HT-29 (cell line): ENCODE data around the gene TTC7B. TPM values are rescaled to one million over a fixed set of nuclear protein-coding genes. Genes with fewer than 3 reads are reported as not detected.

Experiments
- DNase-seq: peaks from one replicate; pipeline ENCODE4 v3.0.0-alpha.2; 2015; ENCODE audit warnings: low spot score
- total RNA-seq: library from RNA; depleted of rRNA; stranded (reverse); fragments of >200 nt; shearing (Covaris generic); gene quantifications from 2 replicates; pipeline ENCODE4 v1.2.3, GENCODE V29; 2014

Gene TTC7B
- total RNA-seq, 1 experiment from 2014 or later, result 7.4 TPM

DNA sequence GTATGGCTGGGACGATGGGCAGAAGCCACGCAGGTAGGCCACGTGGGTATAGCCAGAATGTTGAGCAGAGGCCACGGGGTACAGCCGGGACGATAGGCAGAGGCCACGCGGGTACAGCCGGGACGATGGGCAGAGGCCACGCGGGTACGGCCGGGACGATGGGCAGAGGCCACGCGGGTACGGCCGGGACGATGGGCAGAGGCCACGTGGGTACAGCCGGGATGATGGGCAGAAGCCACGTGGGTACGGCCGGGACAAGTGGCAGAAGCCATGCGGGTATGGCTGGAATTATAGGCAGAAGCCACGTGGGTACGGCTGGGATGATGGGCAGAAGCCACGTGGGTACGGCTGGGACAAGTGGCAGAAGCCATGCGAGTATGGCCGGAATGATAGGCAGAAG is 195.0 kb downstream of the TTC7B start:
- no peak for DNase-seq

DNA sequence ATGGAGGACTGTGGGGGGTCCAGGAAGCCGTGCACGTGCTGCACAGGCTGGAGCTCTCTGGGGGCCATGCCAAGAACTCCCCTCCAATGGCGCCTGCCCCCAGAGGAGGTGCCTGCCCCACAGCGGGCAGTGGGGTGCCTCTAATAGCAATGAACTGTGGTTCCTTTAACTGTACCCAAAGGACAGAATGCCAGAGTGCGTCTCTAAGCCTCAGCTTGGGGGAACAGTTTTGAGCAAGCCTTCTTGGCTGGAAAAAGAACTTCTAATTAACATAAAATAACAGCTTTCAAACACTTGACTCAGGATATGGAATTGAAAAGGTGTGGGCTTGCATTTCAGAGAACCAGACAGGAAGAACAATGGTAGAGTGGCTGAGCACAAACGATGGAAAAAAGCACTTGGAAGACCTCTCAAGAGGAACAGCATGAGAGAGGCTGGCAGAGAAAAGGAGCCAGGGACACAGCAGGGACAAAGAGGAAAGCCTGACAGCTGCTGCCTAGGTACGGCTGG is 195.6 kb downstream of the TTC7B start:
- DNase-seq, result no peak

- DNase-seq, result no peak
These were observed 196.3 kb downstream of the TTC7B start for GRCh38 chr14:90619911-90620310.

DNA sequence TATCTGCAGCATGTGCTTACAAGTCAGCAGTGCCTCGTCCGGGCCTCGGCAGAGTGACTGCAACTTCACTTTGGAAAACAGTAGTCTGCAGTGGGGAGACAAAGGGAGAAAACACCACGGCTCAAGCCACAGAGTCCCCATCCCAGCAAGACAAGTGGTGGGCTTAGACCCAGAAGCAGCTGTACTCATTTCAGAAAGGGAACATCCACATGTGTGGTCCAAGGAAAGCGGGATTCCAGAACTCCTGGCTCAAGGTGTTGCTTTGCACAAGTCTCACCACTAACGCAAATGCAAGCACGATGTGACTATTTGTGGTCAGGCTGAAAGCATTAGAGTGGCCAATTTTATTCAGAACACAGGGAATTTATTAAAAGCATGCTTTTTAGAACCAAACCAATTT is 198.3 kb downstream of the TTC7B start:
- no peak for DNase-seq

DNA sequence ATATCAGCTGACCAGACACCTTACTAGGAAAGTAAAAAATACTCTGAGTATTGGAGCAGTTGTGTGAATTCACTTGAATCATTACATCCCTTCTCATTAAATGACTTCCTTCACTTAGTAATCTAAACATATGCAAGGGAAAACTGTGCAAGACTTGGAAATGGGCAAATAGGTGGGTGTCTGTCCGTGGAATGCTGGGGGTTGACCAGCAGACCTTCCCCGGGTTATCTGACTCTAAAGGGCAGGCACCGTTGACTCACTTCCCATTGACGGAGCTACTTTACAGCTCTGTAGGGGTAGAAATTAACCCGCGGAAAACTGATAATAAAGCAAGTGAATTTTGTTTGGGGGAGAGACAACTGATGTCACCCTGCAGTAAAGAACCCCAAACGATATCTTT is 199.3 kb downstream of the TTC7B start:
- no peak for DNase-seq

DNA sequence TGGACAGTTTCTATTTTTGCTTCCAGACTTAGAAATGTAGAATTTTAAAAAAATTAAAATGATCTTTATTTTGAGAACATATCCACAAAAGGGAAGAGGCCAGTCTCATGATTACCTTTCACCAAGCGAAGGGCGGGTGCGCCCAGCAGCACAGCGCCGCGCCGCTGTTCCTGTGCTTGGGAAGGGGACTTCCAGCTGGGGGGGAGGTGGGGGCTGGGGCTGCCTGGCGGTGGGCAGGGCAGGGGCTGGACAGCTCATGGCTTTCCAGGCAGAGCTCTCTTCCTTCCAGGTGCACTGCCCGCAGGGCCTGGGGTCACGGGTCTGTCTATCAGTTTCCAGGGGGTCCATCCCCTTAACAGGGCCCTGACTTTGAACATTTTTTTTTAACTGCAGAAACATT is 199.9 kb downstream of the TTC7B start:
- DNase-seq, result no peak

GRCh38 chr14:90615517-90616060 is 200.6 kb downstream of the TTC7B start:
- DNase-seq, result no peak

GRCh38 chr14:90614696-90615516 is 201.3 kb downstream of the TTC7B start:
- no peak for DNase-seq

GRCh38 chr14:90613997-90614396 is 202.2 kb downstream of the TTC7B start:
- no peak for DNase-seq

DNA sequence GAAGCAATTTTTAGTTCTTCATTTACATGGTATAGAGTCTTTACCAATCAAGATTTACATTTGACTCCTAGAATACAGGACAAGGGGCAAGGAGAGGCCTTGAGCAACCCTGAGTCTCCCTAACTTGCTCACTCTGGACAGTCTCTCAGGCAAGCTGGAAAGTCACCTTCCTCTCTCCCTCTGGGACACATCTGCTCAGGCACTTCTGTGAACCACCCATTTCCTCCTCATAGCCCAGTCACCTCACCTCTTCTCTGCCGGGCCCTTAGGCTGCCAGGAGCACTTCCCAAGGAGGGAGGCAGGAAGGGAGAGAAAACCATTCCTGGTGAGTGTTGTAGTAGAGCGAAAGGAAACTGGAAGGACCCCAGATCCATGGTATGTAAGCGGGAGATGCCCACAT is 202.8 kb downstream of the TTC7B start:
- DNase-seq, result no peak

- DNase-seq, result no peak
These were observed 203.4 kb downstream of the TTC7B start for GRCh38 chr14:90612801-90613200.

- DNase-seq, result no peak
These were observed 204.3 kb downstream of the TTC7B start for GRCh38 chr14:90611936-90612335.

GRCh38 chr14:90611501-90611900 is 204.7 kb downstream of the TTC7B start:
- DNase-seq, result no peak

GRCh38 chr14:90610346-90611040 is 205.7 kb downstream of the TTC7B start:
- no peak for DNase-seq

GRCh38 chr14:90609376-90609775 is 206.9 kb downstream of the TTC7B start:
- no peak for DNase-seq

DNA sequence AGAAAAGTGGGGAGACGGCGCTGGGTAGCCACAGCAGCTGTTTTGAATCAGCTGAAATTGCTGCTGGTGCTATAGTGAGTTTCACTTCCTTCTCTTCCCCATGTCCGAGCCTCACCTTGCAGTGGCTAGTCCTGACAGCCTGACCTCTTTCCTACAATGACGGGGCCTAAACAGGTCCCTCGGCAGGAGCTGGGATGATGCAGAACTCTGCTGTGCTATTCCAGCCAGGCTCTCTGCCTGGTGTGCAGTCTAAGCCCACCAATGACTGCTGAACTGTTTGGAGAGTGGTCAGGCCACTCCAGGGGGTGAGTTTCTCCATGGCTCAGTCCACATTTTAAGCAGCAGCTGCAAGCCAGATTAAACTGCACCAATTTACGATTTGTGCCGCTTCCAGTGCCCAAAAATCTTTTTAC is 207.3 kb downstream of the TTC7B start:
- no peak for DNase-seq

DNA sequence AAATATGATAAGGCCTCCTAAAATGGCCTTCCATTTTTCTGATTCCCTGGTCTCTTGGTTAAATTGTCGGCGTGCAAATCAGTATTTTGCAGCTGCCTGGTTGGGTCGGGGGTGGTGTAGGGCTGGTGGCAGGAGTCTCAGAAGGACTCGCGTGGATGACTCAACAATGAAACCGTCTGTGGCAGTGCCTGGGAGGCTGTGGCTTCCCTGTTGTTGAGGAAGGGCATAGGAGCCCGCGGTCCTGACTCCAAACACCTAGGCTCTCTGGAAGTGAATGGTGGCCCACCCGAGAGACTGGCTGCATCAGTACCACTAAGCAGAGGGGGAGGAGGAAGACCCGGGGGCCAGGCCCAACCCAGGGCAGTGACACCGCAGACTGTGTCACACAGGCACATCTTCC is 207.9 kb downstream of the TTC7B start:
- DNase-seq, result no peak

GRCh38 chr14:90607141-90607540 is 209.1 kb downstream of the TTC7B start:
- no peak for DNase-seq

GRCh38 chr14:90606434-90606833 is 209.8 kb downstream of the TTC7B start:
- DNase-seq, result no peak

- no peak for DNase-seq
These were observed 210.8 kb downstream of the TTC7B start for GRCh38 chr14:90605430-90605829.

DNA sequence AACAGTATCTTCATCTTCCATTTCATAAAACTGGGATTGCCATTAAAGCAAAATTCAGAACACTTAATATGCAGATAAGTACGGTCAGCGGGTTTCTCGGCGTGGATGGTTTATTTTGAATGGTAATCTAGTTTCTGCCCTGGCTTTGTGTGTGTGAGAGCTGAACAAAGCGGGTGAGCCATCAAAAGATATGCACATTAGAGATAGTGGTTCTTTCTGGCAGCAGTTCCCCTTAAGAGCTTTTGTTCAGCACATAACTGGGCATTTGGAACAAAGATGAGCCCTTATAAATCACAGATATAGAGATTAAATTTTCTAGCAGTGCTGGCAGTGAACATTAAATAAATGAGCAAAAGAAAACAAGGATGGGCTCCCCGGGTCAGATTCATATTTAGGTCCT is 211.9 kb downstream of the TTC7B start:
- no peak for DNase-seq

DNA sequence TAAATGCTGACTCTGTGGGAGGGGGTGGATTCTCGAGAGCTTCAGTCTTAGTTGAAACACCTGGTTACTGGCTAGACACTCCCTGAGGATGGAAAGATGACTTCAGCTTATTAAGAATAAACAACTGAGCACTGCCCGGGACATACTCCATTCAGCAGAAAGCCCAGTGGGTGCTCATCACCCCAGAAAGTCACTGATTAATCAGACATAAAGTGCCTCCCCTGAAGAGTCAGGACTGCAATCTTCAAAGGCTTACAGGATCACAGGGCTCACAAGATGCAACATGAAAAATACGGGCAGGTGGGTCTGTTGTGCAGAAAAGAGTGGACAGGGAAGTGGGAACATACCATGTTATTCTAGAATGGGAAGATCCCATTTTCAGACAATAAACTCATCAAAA is 212.4 kb downstream of the TTC7B start:
- DNase-seq, result no peak

- DNase-seq, result no peak
These were observed 212.9 kb downstream of the TTC7B start for GRCh38 chr14:90603336-90603735.
